ENCODE results near the gene AP5B1.

Gene AP5B1

GRCh38 chr11:65809496-65809895 lies 28.7 kb upstream of the AP5B1 start:
- TF ChIP-seq CTCF (conservative IDR thresholded peaks at IDR 0.05; ENCODE audit: low read depth, low read length) = no peak
- H3K4me1 ChIP-seq (ENCODE audit: low read depth, poor library complexity, severe bottlenecking) = no peaks in the 10 kb centered on the region
- H3K4me2 ChIP-seq = no peak overlapping the region
- no peak overlapping the region for H3K4me3 ChIP-seq (IDR thresholded peaks at IDR 0.05; ENCODE audit: insufficient read depth, low read depth, low read length)
- no peaks in the 10 kb centered on the region for H3K79me2 ChIP-seq (ENCODE audit: insufficient read depth, low read depth)
- H2AFZ ChIP-seq (ENCODE audit: low read depth) = no peak overlapping the region
- no peaks in the 10 kb centered on the region for H3K36me3 ChIP-seq (ENCODE audit: insufficient read depth)
- no peak overlapping the region for H3K27ac ChIP-seq
- H3K9ac ChIP-seq = no peak overlapping the region
- no peaks in the 10 kb centered on the region for H4K20me1 ChIP-seq (ENCODE audit: insufficient read depth)
- peaks cover 8% of the 10 kb centered on the region; the same call in 1 of the 2 replicates for H3K27me3 ChIP-seq (ENCODE audit: insufficient read depth, low read depth)

- H3K27ac ChIP-seq = no peak overlapping the region
- H3K27me3 ChIP-seq (ENCODE audit: insufficient read depth, low read depth) = peaks cover 13% of the 10 kb centered on the region; the same call in 1 of the 2 replicates
- TF ChIP-seq CTCF (conservative IDR thresholded peaks at IDR 0.05; ENCODE audit: low read depth, low read length) = no peak
- H3K9ac ChIP-seq = no peak overlapping the region
- no peak overlapping the region for H3K4me3 ChIP-seq (IDR thresholded peaks at IDR 0.05; ENCODE audit: insufficient read depth, low read depth, low read length)
- no peaks in the 10 kb centered on the region for H3K4me1 ChIP-seq (ENCODE audit: low read depth, poor library complexity, severe bottlenecking)
- no peaks in the 10 kb centered on the region for H3K36me3 ChIP-seq (ENCODE audit: insufficient read depth)
- H3K4me2 ChIP-seq = no peak overlapping the region
- no peaks in the 10 kb centered on the region for H3K79me2 ChIP-seq (ENCODE audit: insufficient read depth, low read depth)
- no peak overlapping the region for H2AFZ ChIP-seq (ENCODE audit: low read depth)
- no peaks in the 10 kb centered on the region for H4K20me1 ChIP-seq (ENCODE audit: insufficient read depth)
These were observed 28.1 kb upstream of the AP5B1 start for GRCh38 chr11:65808744-65809341.

- Histone ChIP-seq H3K4me1 (ENCODE audit: low read depth, poor library complexity, severe bottlenecking) (no peaks in the 10 kb centered on the region), H3K27ac (no peak overlapping the region), H3K9ac (no peak overlapping the region), H3K4me2 (no peak overlapping the region), H3K79me2 (ENCODE audit: insufficient read depth, low read depth) (no peaks in the 10 kb centered on the region), H3K4me3 (IDR thresholded peaks at IDR 0.05; ENCODE audit: insufficient read depth, low read depth, low read length) (no peak overlapping the region), H3K27me3 (ENCODE audit: insufficient read depth, low read depth) (peaks cover 14% of the 10 kb centered on the region; the same call in 1 of the 2 replicates), H4K20me1 (ENCODE audit: insufficient read depth) (no peaks in the 10 kb centered on the region), H3K36me3 (ENCODE audit: insufficient read depth) (no peaks in the 10 kb centered on the region), H2AFZ (ENCODE audit: low read depth) (no peak overlapping the region)
- TF ChIP-seq CTCF (conservative IDR thresholded peaks at IDR 0.05; ENCODE audit: low read depth, low read length) = no peak
These were observed 26.2 kb upstream of the AP5B1 start for GRCh38 chr11:65806979-65807378.

GRCh38 chr11:65803797-65804492 lies 23.2 kb upstream of the AP5B1 start:
- Histone ChIP-seq H3K4me3 (IDR thresholded peaks at IDR 0.05; ENCODE audit: insufficient read depth, low read depth, low read length) (no peak overlapping the region), H3K4me1 (ENCODE audit: low read depth, poor library complexity, severe bottlenecking) (no peaks in the 10 kb centered on the region), H3K9ac (no peak overlapping the region), H3K27ac (no peak overlapping the region), H3K36me3 (ENCODE audit: insufficient read depth) (no peaks in the 10 kb centered on the region), H3K4me2 (no peak overlapping the region), H2AFZ (ENCODE audit: low read depth) (no peak overlapping the region), H3K27me3 (ENCODE audit: insufficient read depth, low read depth) (peaks cover 20% of the 10 kb centered on the region; the same call in 1 of the 2 replicates), H3K79me2 (ENCODE audit: insufficient read depth, low read depth) (no peaks in the 10 kb centered on the region), H4K20me1 (ENCODE audit: insufficient read depth) (no peaks in the 10 kb centered on the region)
- TF ChIP-seq CTCF (conservative IDR thresholded peaks at IDR 0.05; ENCODE audit: low read depth, low read length) = no peak

All from KMS-11 (cell line).